ENCODE results near the gene CSNK1G2. TPM values are rescaled to one million over a fixed set of nuclear protein-coding genes. Genes with fewer than 3 reads are reported as not detected.

CSNK1G2 gene
- total RNA-seq, 2 donors from 2014 or later: 29.0 to 35.8 TPM

- Histone ChIP-seq H3K36me3 (peaks cover 8% of the 10 kb centered on the region), H3K4me3 (no peak overlapping the region), H3K27ac (no peak overlapping the region), H3K27me3 (no peaks in the 10 kb centered on the region), H3K4me1 (peaks cover 0 to 24% of the 10 kb centered on the region in 2 donors), H3K9me3 (no peaks in the 10 kb centered on the region)
- TF ChIP-seq CTCF (IDR thresholded peaks at IDR 0.05): no peak
- DNase-seq (ENCODE audit: low spot score): no peak
Observed at GRCh38 chr19:1908364-1908678, 32.7 kb upstream of the CSNK1G2 start.

GRCh38 chr19:1909761-1910080, 31.3 kb upstream of the CSNK1G2 start:
- Histone ChIP-seq H3K27ac (no peak overlapping the region), H3K4me3 (no peak overlapping the region)

GRCh38 chr19:1910177-1910576, 30.8 kb upstream of the CSNK1G2 start:
- Histone ChIP-seq H3K9me3 (no peaks in the 10 kb centered on the region), H3K27me3 (no peaks in the 10 kb centered on the region), H3K4me3 (no peak overlapping the region), H3K36me3 (peaks cover 11% of the 10 kb centered on the region), H3K27ac (no peak overlapping the region), H3K4me1 (peaks cover 0 to 24% of the 10 kb centered on the region in 2 donors)
- DNase-seq (ENCODE audit: low spot score): no peak
- TF ChIP-seq CTCF (IDR thresholded peaks at IDR 0.05): no peak

More at GRCh38 chr19:1909761-1910080, 31.3 kb upstream of the CSNK1G2 start:
- Histone ChIP-seq H3K9me3 (no peaks in the 10 kb centered on the region), H3K27me3 (no peaks in the 10 kb centered on the region), H3K36me3 (peaks cover 11% of the 10 kb centered on the region), H3K4me1 (peaks cover 0 to 24% of the 10 kb centered on the region in 2 donors)
- no peak for DNase-seq (ENCODE audit: low spot score)
- no peak for TF ChIP-seq CTCF (IDR thresholded peaks at IDR 0.05)

DNA sequence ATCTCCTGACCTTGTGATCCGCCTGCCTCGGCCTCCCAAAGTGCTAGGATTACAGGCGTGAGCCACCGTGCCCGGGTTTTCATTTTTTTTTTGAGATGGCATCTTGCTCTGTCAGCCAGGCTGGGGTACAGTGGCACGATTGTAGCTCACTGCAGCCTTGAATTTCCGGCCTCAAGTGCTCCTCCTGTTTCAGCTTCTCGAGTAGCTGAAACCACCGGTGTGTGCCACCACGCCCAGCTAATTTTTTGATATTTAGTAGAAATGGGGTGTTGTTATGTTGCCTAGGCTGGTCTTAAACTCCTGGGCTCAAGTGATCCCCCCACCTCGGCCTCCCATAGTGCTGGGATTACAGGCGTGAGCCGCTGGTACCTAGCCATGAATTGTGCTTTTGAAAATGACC, 29.9 kb upstream of the CSNK1G2 start:
- no peak overlapping the region for H3K27ac ChIP-seq
- peaks cover 11% of the 10 kb centered on the region for H3K36me3 ChIP-seq
- no peak for TF ChIP-seq CTCF (IDR thresholded peaks at IDR 0.05)
- H3K4me1 ChIP-seq: peaks cover 0 to 18% of the 10 kb centered on the region in 2 donors
- no peak for DNase-seq (ENCODE audit: low spot score)
- no peak overlapping the region for H3K4me3 ChIP-seq
- no peaks in the 10 kb centered on the region for H3K27me3 ChIP-seq
- no peaks in the 10 kb centered on the region for H3K9me3 ChIP-seq

GRCh38 chr19:1911995-1912394, 29.0 kb upstream of the CSNK1G2 start:
- H3K27ac ChIP-seq: no peak overlapping the region
- no peak for DNase-seq (ENCODE audit: low spot score)

More at GRCh38 chr19:1911995-1912394, 29.0 kb upstream of the CSNK1G2 start:
- no peak for TF ChIP-seq CTCF (IDR thresholded peaks at IDR 0.05)
- Histone ChIP-seq H3K9me3 (no peaks in the 10 kb centered on the region), H3K4me3 (no peak overlapping the region), H3K27me3 (no peaks in the 10 kb centered on the region), H3K36me3 (peaks cover 11% of the 10 kb centered on the region), H3K4me1 (peaks cover 0 to 15% of the 10 kb centered on the region in 2 donors)

Data from right atrium auricular region (tissue), 2 donors.